Left ventricle myocardium inferior (tissue), 1 donor: ENCODE measurements around the gene OCEL1. TPM values are rescaled to one million over a fixed set of nuclear protein-coding genes. Genes with fewer than 3 reads are reported as not detected.

Source experiments
- DNase-seq: peaks from one replicate; pipeline ENCODE4 v3.0.0-alpha.2; 2020
- H3K27ac ChIP-seq: fragments of 200-600 bp; replicated peaks from 2 replicates; pipeline ENCODE4 v1.8.0; 2021
- H3K27me3 ChIP-seq: fragments of 200-600 bp; 2 replicates; pipeline ENCODE4 v1.8.0; 2021; ENCODE audit warnings: low read depth
- H3K36me3 ChIP-seq: fragments of 200-600 bp; 2 replicates; pipeline ENCODE4 v1.8.0; 2021
- H3K4me1 ChIP-seq: fragments of 200-600 bp; 2 replicates; pipeline ENCODE4 v1.8.0; 2021
- H3K4me3 ChIP-seq: fragments of 200-600 bp; 2 replicates; pipeline ENCODE4 v1.8.0; 2021; ENCODE audit warnings: mild to moderate bottlenecking, moderate library complexity
- H3K9me3 ChIP-seq: fragments of 200-600 bp; replicated peaks from 2 replicates; pipeline ENCODE4 v1.8.0; 2021
- intact Hi-C: fragments of 100-400 bp; cut with micrococcal nuclease; formaldehyde crosslinking; loops from one replicate; pipeline ENCODE4 v1.11.0; 2022
- total RNA-seq: library from RNA; stranded (reverse); fragmentation: NEBNext Ultra II Directional; extraction: Animal tissue kit (Norgen Biotek cat#: 25700); gene quantifications from one replicate; pipeline ENCODE4 v1.2.1, GENCODE V29; 2021
- TF ChIP-seq, protein P1 (sequence below): fragments of 200-600 bp; IDR thresholded peaks from 2 replicates; pipeline ENCODE4 v1.8.0; 2021; ENCODE audit warnings: antibody characterized with exemption, mild to moderate bottlenecking, borderline replicate concordance
- donor health status: DM: no; HTN: yes; CAD: no; lungs with severe emphysema.

Gene OCEL1
- total RNA-seq, 1 donor from 2014 or later: 21.2 TPM

DNA sequence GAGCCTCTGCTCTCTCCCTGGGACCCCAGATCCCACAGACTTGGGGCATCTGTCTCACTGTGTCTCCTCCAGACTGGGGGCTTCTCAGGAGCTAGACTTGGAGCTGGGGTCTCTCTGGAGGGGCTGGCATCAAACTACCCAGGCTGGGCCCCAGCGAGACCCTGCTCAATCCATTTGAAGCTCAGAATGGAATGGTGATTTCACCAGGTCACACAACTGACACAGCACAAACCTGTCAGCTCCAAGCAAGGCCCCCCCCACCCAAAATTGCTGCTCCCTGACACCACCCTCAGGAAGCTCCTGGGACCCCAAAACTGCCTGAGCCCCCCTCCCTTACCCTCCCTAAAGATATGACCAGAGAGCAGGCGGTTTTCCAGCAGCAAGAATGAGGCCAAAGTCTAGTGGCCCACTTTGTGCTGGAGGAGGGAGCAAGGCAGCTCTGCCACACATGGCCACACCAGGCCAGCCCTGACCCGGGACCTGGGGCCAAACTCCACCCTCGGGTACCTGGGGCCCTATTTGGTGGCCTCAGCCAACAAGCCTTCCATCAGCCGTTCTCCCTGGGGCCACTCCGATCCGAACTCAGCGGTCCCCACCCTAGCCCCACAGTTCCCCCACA is 17.3 kb downstream of the OCEL1 start:
- intact Hi-C loops: no loop called here
- DNase-seq: no peak
- Histone ChIP-seq H3K27ac (peak overlapping the region; percentile 93), H3K4me3 (peak overlapping the region; percentile 91), H3K36me3 (peaks cover 21% of the 10 kb centered on the region), H3K4me1 (peaks cover 57% of the 10 kb centered on the region), H3K27me3 (no peaks in the 10 kb centered on the region), H3K9me3 (no peaks in the 10 kb centered on the region)
- TF ChIP-seq, protein P1, sequence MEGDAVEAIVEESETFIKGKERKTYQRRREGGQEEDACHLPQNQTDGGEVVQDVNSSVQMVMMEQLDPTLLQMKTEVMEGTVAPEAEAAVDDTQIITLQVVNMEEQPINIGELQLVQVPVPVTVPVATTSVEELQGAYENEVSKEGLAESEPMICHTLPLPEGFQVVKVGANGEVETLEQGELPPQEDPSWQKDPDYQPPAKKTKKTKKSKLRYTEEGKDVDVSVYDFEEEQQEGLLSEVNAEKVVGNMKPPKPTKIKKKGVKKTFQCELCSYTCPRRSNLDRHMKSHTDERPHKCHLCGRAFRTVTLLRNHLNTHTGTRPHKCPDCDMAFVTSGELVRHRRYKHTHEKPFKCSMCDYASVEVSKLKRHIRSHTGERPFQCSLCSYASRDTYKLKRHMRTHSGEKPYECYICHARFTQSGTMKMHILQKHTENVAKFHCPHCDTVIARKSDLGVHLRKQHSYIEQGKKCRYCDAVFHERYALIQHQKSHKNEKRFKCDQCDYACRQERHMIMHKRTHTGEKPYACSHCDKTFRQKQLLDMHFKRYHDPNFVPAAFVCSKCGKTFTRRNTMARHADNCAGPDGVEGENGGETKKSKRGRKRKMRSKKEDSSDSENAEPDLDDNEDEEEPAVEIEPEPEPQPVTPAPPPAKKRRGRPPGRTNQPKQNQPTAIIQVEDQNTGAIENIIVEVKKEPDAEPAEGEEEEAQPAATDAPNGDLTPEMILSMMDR: no peak

DNA sequence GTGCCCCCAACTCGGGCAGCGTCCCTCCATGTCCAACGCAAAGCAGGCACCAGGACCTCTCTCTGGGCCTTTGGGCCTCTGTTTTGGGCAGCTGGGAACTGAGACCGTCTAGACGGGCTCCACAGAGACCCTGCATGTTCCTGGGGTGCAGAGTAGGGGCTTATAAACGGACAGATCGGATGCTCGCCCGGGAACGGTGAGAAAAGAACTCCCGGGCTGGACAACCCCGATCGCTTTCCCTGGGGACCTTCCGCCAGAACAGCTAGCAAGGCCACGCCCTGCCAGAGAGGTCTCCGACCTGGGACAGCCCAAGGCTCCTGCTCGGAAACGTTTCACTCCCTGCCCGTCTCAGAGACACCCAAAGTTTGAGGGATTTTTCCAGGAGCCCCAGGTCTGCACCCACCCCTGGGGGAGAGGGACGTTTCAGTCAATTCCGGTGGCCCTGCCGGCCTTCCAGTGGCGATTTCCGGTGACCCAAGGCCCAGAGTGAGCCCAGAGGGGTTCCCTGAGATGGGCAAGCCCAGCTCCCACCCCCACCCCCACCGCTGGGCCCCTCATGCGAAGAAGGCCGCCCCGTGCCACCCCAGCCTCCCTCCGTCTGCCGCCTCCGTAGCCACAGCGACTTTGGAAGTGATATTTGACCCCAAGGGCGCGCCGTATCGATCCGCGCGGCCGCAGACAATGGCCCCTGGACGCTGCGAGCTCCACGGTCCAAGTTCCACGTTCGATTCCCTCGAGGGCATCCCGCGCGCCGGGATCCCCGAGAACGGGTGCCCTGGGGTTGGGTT is 18.0 kb downstream of the OCEL1 start:
- Histone ChIP-seq H3K36me3 (peaks cover 14% of the 10 kb centered on the region), H3K27me3 (no peaks in the 10 kb centered on the region), H3K9me3 (no peaks in the 10 kb centered on the region), H3K27ac (peak overlapping the region; percentile 93), H3K4me1 (peaks cover 57% of the 10 kb centered on the region), H3K4me3 (peak overlapping the region; percentile 91)
- intact Hi-C loops: no loop called here
- TF ChIP-seq, protein P1: no peak
- peak; percentile 75 for DNase-seq

DNA sequence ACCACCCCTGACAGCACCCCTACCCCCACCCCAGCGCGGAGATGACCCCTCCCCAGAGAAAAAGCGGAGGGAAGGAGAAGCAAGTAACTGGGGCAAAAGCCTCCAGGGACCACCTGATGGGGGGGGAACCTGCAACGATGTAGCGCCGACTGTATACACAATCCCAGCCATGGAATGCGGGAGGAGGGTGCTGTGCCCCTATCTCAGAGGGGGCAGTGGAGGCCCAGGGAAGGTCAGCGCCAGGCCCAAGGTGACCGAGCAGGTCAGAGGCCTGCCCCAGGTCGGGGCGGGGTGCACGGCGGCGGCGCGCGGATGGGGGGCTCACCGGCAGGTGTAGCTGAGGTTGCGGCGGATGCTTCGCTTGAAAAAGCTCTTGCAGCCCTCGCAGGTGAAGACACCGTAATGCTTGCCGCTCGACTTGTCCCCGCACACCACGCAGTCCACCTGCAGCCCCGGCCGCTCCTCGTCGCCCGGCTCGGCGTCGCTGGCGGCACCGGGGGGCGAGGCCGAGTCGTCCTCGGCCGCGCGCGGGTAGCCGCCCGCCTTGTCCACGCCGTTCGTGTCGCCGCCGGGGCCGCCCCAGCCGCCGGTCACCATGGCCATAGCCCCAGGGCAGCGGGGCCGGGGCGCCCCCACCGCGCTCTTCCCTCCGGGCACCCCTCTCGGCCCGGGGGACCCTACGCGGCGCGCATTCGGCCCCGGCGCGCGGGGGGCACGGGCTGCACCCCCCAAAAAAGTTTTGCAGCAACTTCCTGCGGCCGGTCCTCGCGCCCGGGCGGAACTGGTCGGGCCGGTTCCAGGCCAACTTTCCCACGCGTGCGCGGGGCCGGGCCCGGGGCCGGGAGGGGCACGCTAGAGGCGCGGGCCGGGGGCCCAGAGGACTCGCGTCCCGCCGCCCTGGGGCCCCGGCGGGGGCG is 18.9 kb downstream of the OCEL1 start:
- Histone ChIP-seq H3K9me3 (no peaks in the 10 kb centered on the region), H3K27ac (peak overlapping the region; percentile 93), H3K4me1 (peaks cover 55% of the 10 kb centered on the region), H3K36me3 (peaks cover 11% of the 10 kb centered on the region), H3K27me3 (no peaks in the 10 kb centered on the region), H3K4me3 (peak overlapping the region; percentile 91)
- TF ChIP-seq, protein P1: no peak
- DNase-seq: peak; percentile 51
- intact Hi-C loops: no loop called here

DNA sequence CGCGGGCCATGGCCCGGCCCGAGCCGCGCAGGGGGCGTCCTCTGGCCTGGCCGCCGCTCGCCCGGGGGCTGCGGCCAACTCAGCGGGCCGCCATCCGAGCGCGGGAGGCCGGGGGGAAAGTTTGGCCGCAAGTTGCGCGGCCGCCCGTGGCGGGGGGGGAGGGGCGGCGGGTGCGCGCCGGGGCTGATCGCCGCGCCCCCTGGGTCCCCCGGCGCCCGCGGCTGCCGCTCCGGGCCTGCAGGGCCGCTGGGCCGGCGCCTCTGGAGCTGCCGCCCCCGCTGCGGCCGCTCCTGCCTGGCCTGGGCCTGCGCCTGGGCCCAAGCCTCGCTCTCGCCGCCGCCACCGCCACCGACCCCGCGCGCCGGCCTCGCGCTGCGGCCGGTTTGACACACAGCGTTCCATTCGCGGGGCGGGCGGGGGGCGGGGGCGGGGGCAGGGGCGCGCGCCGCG is 19.5 kb downstream of the OCEL1 start, which contains the start of gene NR2F6:
NR2F6 (minus strand) TSS at position 385 of the 450 bp plus-strand sequence. CDS start 699 bp downstream, outside the sequence.
- H3K27me3 ChIP-seq: no peaks in the 10 kb centered on the region
- H3K9me3 ChIP-seq: no peaks in the 10 kb centered on the region
- H3K27ac ChIP-seq: peak within 1 kb of the TSS; percentile 93
- no peak for DNase-seq
- H3K36me3 ChIP-seq: peaks cover 5% of the 10 kb centered on the region
- H3K4me3 ChIP-seq: peak within 1 kb of the TSS; percentile 91
- TF ChIP-seq, protein P1: no peak
- H3K4me1 ChIP-seq: peaks cover 53% of the 10 kb centered on the region
- intact Hi-C loops: no loop called here
